ENCODE measurements around the gene ANKRD6.

The ANKRD6 gene

DNA sequence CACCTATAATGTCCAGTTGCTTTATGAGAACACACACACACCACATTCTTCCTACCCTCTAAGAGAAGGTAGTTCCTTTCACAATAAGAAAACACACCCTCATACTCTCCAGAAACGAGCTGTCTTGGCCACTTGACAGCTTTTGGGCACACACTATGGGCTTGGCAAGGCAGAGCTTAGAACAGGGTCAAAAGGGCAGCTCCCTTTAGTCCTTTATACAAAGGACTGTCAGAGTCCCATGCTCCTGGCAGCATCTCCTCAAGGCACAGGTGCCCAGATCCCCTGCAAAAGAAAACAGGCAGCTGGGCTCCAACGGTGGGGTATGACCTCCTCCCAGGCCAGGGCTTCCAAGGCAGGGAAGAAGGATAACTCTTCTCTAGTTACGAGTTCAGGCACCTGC lies 210.5 kb downstream of the ANKRD6 start:
- no peak for DNase-seq (ENCODE audit: low read depth)
- TF ChIP-seq, protein P1, sequence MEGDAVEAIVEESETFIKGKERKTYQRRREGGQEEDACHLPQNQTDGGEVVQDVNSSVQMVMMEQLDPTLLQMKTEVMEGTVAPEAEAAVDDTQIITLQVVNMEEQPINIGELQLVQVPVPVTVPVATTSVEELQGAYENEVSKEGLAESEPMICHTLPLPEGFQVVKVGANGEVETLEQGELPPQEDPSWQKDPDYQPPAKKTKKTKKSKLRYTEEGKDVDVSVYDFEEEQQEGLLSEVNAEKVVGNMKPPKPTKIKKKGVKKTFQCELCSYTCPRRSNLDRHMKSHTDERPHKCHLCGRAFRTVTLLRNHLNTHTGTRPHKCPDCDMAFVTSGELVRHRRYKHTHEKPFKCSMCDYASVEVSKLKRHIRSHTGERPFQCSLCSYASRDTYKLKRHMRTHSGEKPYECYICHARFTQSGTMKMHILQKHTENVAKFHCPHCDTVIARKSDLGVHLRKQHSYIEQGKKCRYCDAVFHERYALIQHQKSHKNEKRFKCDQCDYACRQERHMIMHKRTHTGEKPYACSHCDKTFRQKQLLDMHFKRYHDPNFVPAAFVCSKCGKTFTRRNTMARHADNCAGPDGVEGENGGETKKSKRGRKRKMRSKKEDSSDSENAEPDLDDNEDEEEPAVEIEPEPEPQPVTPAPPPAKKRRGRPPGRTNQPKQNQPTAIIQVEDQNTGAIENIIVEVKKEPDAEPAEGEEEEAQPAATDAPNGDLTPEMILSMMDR (IDR thresholded peaks at IDR 0.05; ENCODE audit: low read length, missing control alignments): no peak
- no peak overlapping the region for H3K4me3 ChIP-seq (replicated peaks; ENCODE audit: low read depth, low read length)

GRCh38 chr6:89644864-89645263 lies 211.9 kb downstream of the ANKRD6 start:
- TF ChIP-seq, protein P1 (IDR thresholded peaks at IDR 0.05; ENCODE audit: low read length, missing control alignments): no peak

GRCh38 chr6:89649682-89650081 lies 216.7 kb downstream of the ANKRD6 start:
- H3K4me3 ChIP-seq (replicated peaks; ENCODE audit: low read depth, low read length): no peak overlapping the region
- TF ChIP-seq, protein P1 (IDR thresholded peaks at IDR 0.05; ENCODE audit: low read length, missing control alignments): no peak
- DNase-seq (ENCODE audit: low read depth): no peak

More at GRCh38 chr6:89644864-89645263, 211.9 kb downstream of the ANKRD6 start:
- no peak for DNase-seq (ENCODE audit: low read depth)
- H3K4me3 ChIP-seq (replicated peaks; ENCODE audit: low read depth, low read length): no peak overlapping the region

DNA sequence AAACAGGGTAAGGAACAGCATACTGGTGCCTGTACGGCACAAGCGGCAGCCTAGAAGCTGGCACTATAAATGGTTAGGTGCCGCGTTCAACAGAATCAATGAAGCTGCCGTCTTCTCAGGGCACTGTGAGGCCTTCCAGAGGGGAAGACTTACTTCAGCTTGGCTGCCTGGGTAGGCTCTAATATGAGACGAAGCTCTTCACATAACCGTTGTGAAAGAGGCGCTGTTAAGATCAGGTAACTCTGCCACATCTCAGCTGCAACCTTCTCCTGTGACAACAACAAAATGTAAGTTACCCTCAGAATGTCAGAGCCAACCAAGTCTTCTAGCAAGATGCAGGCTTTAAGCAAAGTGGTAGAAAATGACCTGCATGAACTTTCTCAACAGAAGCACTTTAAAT lies 217.6 kb downstream of the ANKRD6 start:
- no peak overlapping the region for H3K4me3 ChIP-seq (replicated peaks; ENCODE audit: low read depth, low read length)
- DNase-seq (ENCODE audit: low read depth): no peak
- TF ChIP-seq, protein P1 (IDR thresholded peaks at IDR 0.05; ENCODE audit: low read length, missing control alignments): no peak

- TF ChIP-seq, protein P1 (IDR thresholded peaks at IDR 0.05; ENCODE audit: low read length, missing control alignments): no peak
- no peak overlapping the region for H3K4me3 ChIP-seq (replicated peaks; ENCODE audit: low read depth, low read length)
- DNase-seq (ENCODE audit: low read depth): no peak
Measured at GRCh38 chr6:89655122-89655521, 222.2 kb downstream of the ANKRD6 start.

DNA sequence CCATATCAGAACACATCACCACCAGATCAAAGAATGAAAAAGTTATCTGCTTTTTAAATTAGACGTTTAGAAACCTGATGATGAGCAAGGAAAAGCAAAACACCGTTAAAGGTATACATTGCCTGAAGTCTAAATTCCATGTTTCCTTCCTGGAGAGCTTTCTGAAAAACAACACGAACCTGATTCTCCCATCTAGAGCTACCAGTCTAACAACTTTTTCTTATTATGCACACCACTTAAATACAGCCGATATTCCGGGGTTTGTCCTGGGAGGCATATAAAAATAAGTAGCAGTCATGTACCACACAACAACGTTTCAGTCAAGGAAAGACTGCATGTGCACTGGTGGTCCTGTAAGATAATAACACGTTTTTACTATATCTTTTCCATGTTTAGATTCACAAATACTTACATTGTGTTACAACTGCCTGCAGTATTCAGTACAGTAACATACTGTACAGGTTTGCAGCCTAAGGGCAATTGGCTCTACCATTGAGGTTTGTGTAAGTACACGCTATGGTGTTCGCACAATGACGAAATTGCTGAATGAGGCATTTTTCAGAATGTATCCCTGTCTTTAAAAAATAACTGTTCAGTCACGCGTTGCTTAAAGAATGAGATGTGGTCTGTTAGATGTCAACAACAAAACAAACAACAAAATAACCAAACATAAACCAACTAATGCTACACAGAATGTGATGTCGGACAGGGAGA lies 224.7 kb downstream of the ANKRD6 start:
- TF ChIP-seq, protein P1 (IDR thresholded peaks at IDR 0.05; ENCODE audit: low read length, missing control alignments): no peak
- DNase-seq (ENCODE audit: low read depth): no peak
- no peak overlapping the region for H3K4me3 ChIP-seq (replicated peaks; ENCODE audit: low read depth, low read length)

GRCh38 chr6:89660981-89661380 lies 228.0 kb downstream of the ANKRD6 start:
- DNase-seq (ENCODE audit: low read depth): no peak
- TF ChIP-seq, protein P1 (IDR thresholded peaks at IDR 0.05; ENCODE audit: low read length, missing control alignments): no peak
- no peak overlapping the region for H3K4me3 ChIP-seq (replicated peaks; ENCODE audit: low read depth, low read length)

All from fibroblast of pulmonary artery (primary cell).